Measurements from ENCODE around the gene FANK1.

The FANK1 gene

GRCh38 chr10:126006906-126007305 is 110.5 kb downstream of the FANK1 start:
- TF ChIP-seq REST (IDR thresholded peaks at IDR 0.05; ENCODE audit: insufficient replicate concordance, low read depth) (no peak), CTCF (IDR thresholded peaks at IDR 0.05; ENCODE audit: insufficient read depth, low read length) (no peak), POLR2AphosphoS5 (IDR thresholded peaks at IDR 0.05; ENCODE audit: low read depth) (no peak), GABPA (IDR thresholded peaks at IDR 0.05; ENCODE audit: low read depth) (no peak), SPI1 (IDR thresholded peaks at IDR 0.05; ENCODE audit: borderline replicate concordance, low read depth) (no peak)
- H3K27ac ChIP-seq (replicated peaks): no peak overlapping the region
- no peak for DNase-seq (ENCODE audit: low read depth in 1 of 2, low spot score in 1 of 2)
- no peak overlapping the region for H3K4me3 ChIP-seq (replicated peaks; ENCODE audit: insufficient read depth, low read length)
- H3K27me3 ChIP-seq (ENCODE audit: insufficient read depth, poor library complexity, severe bottlenecking): no peaks in the 10 kb centered on the region

GRCh38 chr10:126009650-126010049 is 113.3 kb downstream of the FANK1 start:
- DNase-seq (ENCODE audit: low read depth in 1 of 2, low spot score in 1 of 2): no peak
- H3K27me3 ChIP-seq (ENCODE audit: insufficient read depth, poor library complexity, severe bottlenecking): no peaks in the 10 kb centered on the region
- TF ChIP-seq CTCF (IDR thresholded peaks at IDR 0.05; ENCODE audit: insufficient read depth, low read length) (no peak), POLR2AphosphoS5 (IDR thresholded peaks at IDR 0.05; ENCODE audit: low read depth) (no peak), SPI1 (IDR thresholded peaks at IDR 0.05; ENCODE audit: borderline replicate concordance, low read depth) (no peak), GABPA (IDR thresholded peaks at IDR 0.05; ENCODE audit: low read depth) (no peak), REST (IDR thresholded peaks at IDR 0.05; ENCODE audit: insufficient replicate concordance, low read depth) (no peak)
- no peak overlapping the region for H3K4me3 ChIP-seq (replicated peaks; ENCODE audit: insufficient read depth, low read length)
- H3K27ac ChIP-seq (replicated peaks): no peak overlapping the region

- no peak for DNase-seq (ENCODE audit: low read depth in 1 of 2, low spot score in 1 of 2)
- no peaks in the 10 kb centered on the region for H3K27me3 ChIP-seq (ENCODE audit: insufficient read depth, poor library complexity, severe bottlenecking)
- no peak overlapping the region for H3K4me3 ChIP-seq (replicated peaks; ENCODE audit: insufficient read depth, low read length)
- no peak for TF ChIP-seq POLR2AphosphoS5 (IDR thresholded peaks at IDR 0.05; ENCODE audit: low read depth)
- no peak for TF ChIP-seq GABPA (IDR thresholded peaks at IDR 0.05; ENCODE audit: low read depth)
- no peak for TF ChIP-seq REST (IDR thresholded peaks at IDR 0.05; ENCODE audit: insufficient replicate concordance, low read depth)
- no peak for TF ChIP-seq SPI1 (IDR thresholded peaks at IDR 0.05; ENCODE audit: borderline replicate concordance, low read depth)
- TF ChIP-seq CTCF (IDR thresholded peaks at IDR 0.05; ENCODE audit: insufficient read depth, low read length): no peak
- no peak overlapping the region for H3K27ac ChIP-seq (replicated peaks)
These were observed 115.6 kb downstream of the FANK1 start for GRCh38 chr10:126011995-126012394.

All from HL-60 (cell line).